ELF-1 (cell line): ENCODE measurements around the gene ELL2.

Experiments used
- DNase-seq: peaks from one replicate; pipeline ENCODE4 v3.0.0-alpha.2; 2016; ENCODE audit warnings: low read depth, low spot score

The ELL2 gene

GRCh38 chr5:95909738-95910137, 51.9 kb downstream of the ELL2 start:
- DNase-seq = no peak

- no peak for DNase-seq
Observed at GRCh38 chr5:95908799-95909198, 52.9 kb downstream of the ELL2 start.

GRCh38 chr5:95907740-95908706, 53.6 kb downstream of the ELL2 start:
- no peak for DNase-seq

DNA sequence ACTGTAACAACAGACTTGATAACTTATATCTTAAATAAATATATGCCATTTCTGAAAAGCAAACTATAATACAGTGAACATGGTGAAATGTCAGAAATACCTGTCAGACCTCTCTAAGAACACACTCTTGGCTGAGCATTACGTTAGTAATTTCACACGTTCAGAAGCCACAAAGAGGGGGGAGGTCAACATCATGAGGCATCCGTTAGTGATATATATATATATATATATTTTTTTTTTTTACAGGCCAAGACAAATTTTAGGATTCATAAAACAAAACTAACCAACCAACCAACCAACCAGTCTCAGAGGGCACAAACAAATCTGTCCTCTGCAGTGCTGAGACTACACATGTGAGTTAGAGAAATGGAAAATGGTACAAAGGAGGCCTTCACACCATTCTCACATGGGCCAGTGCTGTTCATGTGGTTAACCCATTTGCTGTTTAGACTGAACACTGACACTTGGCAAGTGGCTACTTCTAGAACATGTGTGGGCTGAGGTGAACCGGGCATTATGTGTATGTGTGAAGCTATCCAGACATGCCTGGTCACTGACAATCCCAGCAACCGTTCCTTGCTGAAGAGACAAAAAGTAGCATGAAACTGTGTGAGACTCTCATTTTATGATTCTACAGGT, 54.5 kb downstream of the ELL2 start:
- DNase-seq = no peak

DNA sequence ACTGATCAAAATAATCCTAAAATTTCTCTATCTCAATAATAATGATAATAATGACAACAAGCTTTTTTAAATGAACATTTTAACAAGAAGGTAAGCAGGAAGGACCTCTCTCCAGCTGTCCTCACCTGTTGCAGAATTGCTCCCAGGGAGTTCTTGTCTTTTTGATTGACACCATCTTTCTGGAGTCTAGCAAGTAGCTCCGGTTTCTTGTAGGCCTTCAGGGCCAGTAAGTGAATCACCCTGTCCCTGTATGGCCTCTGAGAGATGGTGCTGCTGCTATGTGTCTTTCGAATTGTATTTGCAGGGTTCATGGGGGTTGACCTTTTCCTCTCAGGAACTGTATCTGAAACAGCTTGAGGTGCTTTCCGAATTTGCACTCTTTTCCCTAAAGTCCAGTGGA, 55.3 kb downstream of the ELL2 start:
- peak; percentile 48 for DNase-seq

- DNase-seq = no peak
Observed at GRCh38 chr5:95904827-95905226, 56.8 kb downstream of the ELL2 start.

DNA sequence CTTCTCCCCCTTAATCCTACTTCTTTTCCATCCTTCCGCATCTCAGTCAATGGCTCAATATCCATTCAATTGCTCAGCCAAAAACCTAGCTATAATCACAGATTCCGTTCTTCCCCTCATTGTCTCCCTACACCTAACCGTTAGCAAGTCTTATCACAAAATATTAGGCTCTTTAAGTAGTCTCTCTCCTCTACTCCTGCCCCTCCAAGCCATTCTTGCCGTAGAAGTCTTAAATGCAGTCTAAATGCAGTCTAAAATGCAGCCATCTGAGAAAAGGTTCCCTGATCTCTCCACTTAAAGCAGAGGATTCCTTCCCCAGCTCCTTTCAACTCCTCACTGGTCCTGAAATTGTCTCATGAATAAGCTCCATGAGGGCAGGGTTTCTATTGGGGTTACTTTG, 57.8 kb downstream of the ELL2 start:
- no peak for DNase-seq

GRCh38 chr5:95901676-95902627, 59.7 kb downstream of the ELL2 start:
- DNase-seq = no peak

DNA sequence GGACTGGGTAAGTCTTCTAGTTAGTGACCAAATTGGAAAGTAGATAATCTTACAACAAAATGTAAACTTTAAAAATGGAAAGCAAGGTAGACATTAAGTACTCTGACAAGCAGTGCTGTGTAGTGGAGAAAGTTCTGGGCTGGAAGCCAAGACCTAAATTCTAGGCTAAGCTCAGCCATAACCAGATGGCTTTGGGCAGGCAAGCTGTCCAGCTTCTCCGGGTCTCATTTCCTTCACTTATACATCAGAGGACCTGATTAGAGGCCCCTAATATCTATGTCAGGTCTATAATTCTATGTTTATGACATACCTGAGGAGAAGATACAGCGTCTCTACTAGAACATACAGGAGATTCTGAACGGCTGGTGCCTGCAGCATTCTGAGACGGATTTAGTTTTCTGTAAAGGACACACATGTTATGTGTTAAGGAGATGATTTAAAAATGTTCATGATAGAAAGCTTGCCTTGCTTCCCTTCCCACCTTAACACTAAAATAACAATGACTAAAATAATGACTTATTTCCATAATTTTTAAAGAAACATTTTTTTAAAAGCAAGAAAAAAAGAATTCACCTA, 61.2 kb downstream of the ELL2 start:
- DNase-seq = no peak

DNA sequence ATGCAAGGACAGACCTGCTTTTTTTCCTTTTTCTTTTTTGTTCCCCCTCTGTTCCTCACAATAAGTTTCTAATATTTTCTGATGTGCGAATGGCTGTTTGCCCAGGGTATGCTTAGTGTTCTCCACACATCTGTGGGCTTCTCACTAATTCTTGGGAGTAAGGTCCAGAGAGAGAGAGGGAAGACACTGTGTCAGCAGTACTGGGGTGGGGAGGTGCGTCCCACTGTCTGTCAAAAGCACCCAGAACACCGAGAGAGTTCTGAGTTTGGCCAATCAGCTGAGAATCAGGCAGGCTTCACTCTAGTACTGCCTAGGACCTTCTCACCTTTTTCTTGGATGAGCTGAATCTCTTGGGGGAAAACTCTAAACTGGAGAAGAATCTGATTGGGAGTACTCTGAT, 61.8 kb downstream of the ELL2 start:
- no peak for DNase-seq

GRCh38 chr5:95899006-95899405, 62.6 kb downstream of the ELL2 start:
- DNase-seq = no peak

DNA sequence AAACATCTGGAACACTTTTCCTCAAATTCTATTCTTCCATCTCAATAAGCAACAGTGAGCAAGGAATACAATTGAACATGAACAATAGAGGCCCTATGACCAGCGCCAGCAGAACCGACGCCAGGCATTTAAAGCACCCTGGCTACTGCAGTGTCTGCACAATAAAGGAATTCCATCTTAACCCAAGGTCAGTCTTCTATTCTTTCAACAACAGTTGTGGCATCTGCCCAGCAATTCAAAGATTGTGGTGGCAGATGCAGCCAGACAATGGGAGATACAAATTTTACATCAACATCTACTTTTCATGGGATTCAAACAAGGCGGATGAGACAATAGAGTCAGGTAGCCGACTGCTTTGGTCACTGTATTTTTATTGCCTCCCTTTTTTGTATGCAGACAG, 65.9 kb downstream of the ELL2 start:
- DNase-seq = no peak

DNA sequence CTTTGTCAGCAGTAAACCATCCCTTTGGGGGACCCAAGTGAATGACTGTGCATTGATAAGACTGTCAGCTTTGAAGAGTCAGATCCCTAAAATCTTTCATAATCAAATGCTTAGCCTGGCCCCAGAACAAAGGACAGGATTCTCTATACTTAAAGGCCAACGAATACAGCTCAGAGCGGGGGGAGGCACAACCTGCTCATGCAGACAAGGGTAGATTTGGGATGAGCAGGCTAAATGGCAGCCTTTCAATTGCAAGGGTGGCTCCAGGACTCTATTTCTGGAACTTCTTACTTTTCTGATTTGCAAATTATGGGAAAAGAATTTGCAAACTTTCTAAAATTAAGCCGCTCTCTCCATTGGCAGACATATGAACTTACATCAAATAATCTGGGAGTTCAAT, 66.4 kb downstream of the ELL2 start:
- no peak for DNase-seq

DNA sequence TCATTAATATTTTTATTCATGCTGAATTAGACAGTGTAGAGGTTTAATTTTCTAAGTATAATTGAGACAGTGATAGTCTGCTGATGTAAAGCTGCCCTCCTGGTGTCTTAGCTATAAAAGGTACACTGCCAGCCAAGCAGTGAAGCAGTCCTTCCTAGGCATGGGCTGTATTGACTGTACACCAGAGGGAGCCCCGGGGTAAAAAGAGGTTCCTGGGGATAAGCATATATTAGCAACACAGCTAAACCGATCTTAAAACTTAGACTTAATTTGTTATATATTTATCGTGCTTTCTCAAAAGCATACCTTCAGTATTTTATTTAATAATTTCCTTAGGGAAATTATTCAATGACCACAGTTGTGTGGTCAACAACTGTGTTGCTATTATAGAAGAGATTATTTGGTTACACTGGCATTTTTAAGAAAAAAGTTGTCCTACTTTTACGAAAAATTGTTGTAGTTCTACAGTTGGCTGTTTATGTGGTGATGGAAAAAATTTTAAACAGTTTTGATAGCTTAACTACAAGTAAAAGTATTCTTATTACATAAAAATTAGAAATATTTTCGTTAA, 68.8 kb downstream of the ELL2 start:
- DNase-seq = peak; percentile 18

DNA sequence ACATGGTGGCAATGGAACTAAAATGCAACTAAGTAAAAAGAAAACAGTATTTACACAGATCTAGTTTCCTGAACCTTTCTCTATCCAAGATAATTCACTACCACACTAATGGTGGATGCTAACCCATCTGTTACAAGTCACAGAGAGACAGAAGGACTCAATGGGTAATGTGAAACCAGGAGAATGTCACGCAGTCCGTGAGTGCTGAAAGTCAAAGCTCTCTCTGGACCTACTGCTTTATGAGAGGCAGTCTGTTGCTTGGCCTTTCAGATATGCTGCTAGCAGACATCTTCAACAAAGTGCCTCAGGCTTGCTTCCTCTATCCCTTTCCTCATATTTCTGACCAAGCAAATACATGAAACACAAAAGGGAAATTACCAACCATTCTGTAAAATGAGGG, 70.2 kb downstream of the ELL2 start:
- DNase-seq = no peak

DNA sequence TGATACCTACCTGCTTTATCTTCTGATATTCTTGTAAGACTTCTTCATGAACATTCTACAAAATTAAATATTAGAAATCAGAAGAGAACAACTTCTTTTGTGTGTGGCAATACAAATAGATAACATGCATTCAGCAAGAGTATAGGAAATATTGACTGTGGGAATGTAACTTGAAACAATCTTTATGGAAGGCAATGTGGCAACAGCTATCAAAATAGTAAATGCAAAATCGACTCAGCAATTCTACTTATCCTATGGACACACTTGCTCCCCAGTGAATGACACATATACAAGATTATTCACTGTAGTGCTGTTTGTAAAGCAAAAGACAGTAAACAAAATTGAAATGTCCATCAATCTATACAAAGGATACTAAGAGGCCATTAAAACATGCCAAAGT, 72.6 kb downstream of the ELL2 start:
- no peak for DNase-seq

GRCh38 chr5:95887977-95888376, 73.7 kb downstream of the ELL2 start:
- no peak for DNase-seq

GRCh38 chr5:95886340-95887044, 75.2 kb downstream of the ELL2 start:
- no peak for DNase-seq

DNA sequence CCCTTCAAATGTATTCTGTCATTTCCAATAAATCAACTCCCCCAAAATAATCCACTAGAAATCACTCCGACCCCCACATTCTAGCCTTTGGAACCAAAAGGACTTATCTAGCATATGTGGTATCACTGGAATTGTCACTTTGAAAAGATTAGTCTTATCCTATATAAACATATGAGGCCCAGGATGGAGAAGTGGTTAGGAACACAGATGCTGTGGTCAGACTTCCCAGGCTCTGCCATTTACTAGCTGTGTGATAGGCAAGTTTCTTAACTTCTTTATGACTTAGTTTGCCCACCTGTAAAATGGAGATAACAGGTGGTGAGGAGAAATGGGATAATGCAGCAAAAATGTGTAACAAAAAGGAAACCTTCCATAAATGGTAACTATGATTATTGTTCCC, 77.1 kb downstream of the ELL2 start:
- DNase-seq = no peak

DNA sequence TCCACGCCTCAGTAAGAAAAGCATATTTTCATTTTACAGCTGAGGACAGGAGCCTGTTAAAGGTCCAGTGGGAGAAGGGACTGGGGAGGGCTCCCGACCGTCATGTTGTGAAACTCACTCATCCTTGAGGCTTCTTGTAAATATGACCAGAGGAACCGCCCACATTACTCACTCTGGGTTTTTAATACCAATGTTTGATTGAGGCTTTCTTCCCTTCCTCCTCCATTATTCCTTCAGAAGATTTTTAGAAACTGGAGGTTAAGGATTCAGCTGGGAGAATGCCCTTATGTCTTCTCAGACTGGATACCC, 77.7 kb downstream of the ELL2 start:
- no peak for DNase-seq
